CD4-positive, alpha-beta T cell treated with Interleukin-2 at 100 ng/mL for 4 hours (primary cell): Measurements from ENCODE around the gene FGD2.
"Not testable (repeated sequence)": the region's sequence is repeated elsewhere in the genome, so short reads cannot be mapped to it uniquely, and the experiment has no call there.

Experiments used
- DNase-seq: peaks from one replicate; pipeline ENCODE4 v3.0.0-alpha.2; 2020; ENCODE audit warnings: low spot score

The FGD2 gene

GRCh38 chr6:36990401-36990800 lies 15.1 kb upstream of the FGD2 start:
- not testable (repeated sequence) for DNase-seq

- no peak for DNase-seq
Measured at GRCh38 chr6:36997811-36998722, 7.4 kb upstream of the FGD2 start.

GRCh38 chr6:36998723-36999038 lies 6.8 kb upstream of the FGD2 start:
- no peak for DNase-seq

- DNase-seq: no peak
Measured at GRCh38 chr6:36999061-36999750, 6.2 kb upstream of the FGD2 start.

GRCh38 chr6:36999751-37000125 lies 5.7 kb upstream of the FGD2 start:
- DNase-seq: no peak

- no peak for DNase-seq
Measured at GRCh38 chr6:37004044-37004980, 1.1 kb upstream of the FGD2 start.

- peak; percentile 25 for DNase-seq
Measured at GRCh38 chr6:37005827-37006567, 542 bp downstream of the FGD2 start.

- DNase-seq: no peak
Measured at GRCh38 chr6:37006793-37007339, 1.4 kb downstream of the FGD2 start.

GRCh38 chr6:37007340-37008043 lies 2.0 kb downstream of the FGD2 start:
- no peak for DNase-seq

- DNase-seq: no peak
Measured at GRCh38 chr6:37008484-37009465, 3.3 kb downstream of the FGD2 start.

- DNase-seq: no peak
Measured at GRCh38 chr6:37010402-37010892, 5.0 kb downstream of the FGD2 start.

- DNase-seq: no peak
Measured at GRCh38 chr6:37011656-37012378, 6.4 kb downstream of the FGD2 start.

- DNase-seq: no peak
Measured at GRCh38 chr6:37013516-37014491, 8.3 kb downstream of the FGD2 start.

- DNase-seq: no peak
Measured at GRCh38 chr6:37014667-37015066, 9.2 kb downstream of the FGD2 start.

- DNase-seq: no peak
Measured at GRCh38 chr6:37015532-37015931, 10.1 kb downstream of the FGD2 start.

GRCh38 chr6:37016995-37017394 lies 11.5 kb downstream of the FGD2 start:
- DNase-seq: no peak

GRCh38 chr6:37017606-37018197 lies 12.2 kb downstream of the FGD2 start:
- DNase-seq: no peak
